Measurements from ENCODE around the gene CRNKL1.

The CRNKL1 gene

DNA sequence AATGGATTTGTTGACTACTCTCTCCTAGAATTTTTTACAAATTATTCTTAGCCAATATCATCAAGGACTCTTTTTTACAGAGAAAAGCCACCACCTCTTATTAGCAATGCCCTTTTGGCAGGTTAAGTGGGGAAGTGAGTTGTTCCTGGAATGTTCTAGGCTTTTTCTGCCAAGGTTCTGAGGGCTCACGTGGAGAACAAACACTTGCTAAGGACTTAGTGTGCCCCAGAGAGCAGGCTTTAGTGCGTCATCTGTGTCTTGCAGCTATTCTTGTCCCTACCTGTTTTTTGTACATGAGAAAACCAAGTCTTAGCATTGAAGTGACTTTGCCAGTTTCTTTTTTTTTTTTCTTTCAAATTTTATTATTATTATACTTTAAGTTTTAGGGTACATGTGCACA, 33.5 kb upstream of the CRNKL1 start:
- Histone ChIP-seq H3K18ac (ENCODE audit: low read length) (no peak overlapping the region), H3K4ac (ENCODE audit: low read depth, low read length) (no peak overlapping the region)
- no CpG with 5 or more reads among the region's 2 CpGs for WGBS (ENCODE audit: extremely low coverage, insufficient coverage, insufficient read length)

DNA sequence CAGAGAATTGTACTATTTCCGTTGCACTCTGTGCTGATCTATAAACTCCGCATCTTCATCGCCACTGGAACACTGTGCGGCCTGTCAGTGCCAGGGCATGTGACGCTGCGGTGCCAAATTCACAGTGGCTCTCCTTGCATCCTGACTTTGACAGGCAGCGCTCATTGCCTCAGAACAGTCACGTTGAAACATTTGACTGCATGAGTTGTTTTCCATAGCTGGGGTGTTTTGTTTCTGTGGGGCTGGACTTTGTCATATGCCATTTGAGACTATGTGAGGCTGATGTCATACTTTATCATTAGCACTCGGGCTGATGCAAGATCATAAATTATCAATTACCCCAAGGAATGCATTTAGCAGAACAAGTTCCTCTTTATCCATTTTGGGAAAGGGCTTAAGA, 32.8 kb upstream of the CRNKL1 start:
- H4K12ac ChIP-seq (ENCODE audit: low read depth, low read length) = no peak overlapping the region
- WGBS (ENCODE audit: extremely low coverage, insufficient coverage, insufficient read length) = no CpG with 5 or more reads among the region's 9 CpGs
- H2BK120ac ChIP-seq (ENCODE audit: insufficient read depth, low read length, poor library complexity) = no peak overlapping the region
- H3K79me1 ChIP-seq (ENCODE audit: low read length) = no peaks in the 10 kb centered on the region
- H2BK5ac ChIP-seq (ENCODE audit: low read depth, low read length, poor library complexity) = no peak overlapping the region
- H3K4me2 ChIP-seq (ENCODE audit: low read length) = no peak overlapping the region
- no peaks in the 10 kb centered on the region for H3K4me1 ChIP-seq (ENCODE audit: control insufficient read depth in 1 of 2, insufficient read depth in 2 of 2, low read length in 2 of 2)
- no peak overlapping the region for H2AK5ac ChIP-seq (ENCODE audit: low read length)
- no peak overlapping the region for H2BK12ac ChIP-seq (ENCODE audit: low read length)
- H3K27ac ChIP-seq (ENCODE audit: low read depth, low read length) = no peak overlapping the region
- no peaks in the 10 kb centered on the region for H3K9me3 ChIP-seq (ENCODE audit: insufficient read depth, low read depth, low read length)
- no peak overlapping the region for H3K9ac ChIP-seq (ENCODE audit: low read length)
- no peaks in the 10 kb centered on the region for H3K79me2 ChIP-seq (ENCODE audit: control insufficient read depth, insufficient read depth, low read length, poor library complexity)
- H2AFZ ChIP-seq (ENCODE audit: insufficient read depth, low read length, poor library complexity) = no peak overlapping the region
- H3K14ac ChIP-seq (ENCODE audit: low read length) = no peak overlapping the region
- no peak overlapping the region for H4K8ac ChIP-seq (ENCODE audit: low read depth, low read length)
- no peak overlapping the region for H3K23ac ChIP-seq (ENCODE audit: low read length)
- DNase-seq = no peak
- H3K36me3 ChIP-seq (ENCODE audit: control insufficient read depth in 1 of 2, insufficient read depth in 2 of 2, low read length in 2 of 2) = no peaks in the 10 kb centered on the region
- no peaks in the 10 kb centered on the region for H3K27me3 ChIP-seq (ENCODE audit: insufficient read depth, low read length)
- no peak overlapping the region for H4K91ac ChIP-seq (ENCODE audit: low read depth, low read length)
- no peak overlapping the region for H3K18ac ChIP-seq (ENCODE audit: low read length)
- H3K4me3 ChIP-seq (ENCODE audit: low read depth, low read length) = no peak overlapping the region
- H3K4ac ChIP-seq (ENCODE audit: low read depth, low read length) = no peak overlapping the region

More for the DNA sequence above, 33.5 kb upstream of the CRNKL1 start:
- no peak overlapping the region for H2BK12ac ChIP-seq (ENCODE audit: low read length)
- H3K9ac ChIP-seq (ENCODE audit: low read length) = no peak overlapping the region
- H4K91ac ChIP-seq (ENCODE audit: low read depth, low read length) = no peak overlapping the region
- no peaks in the 10 kb centered on the region for H3K79me1 ChIP-seq (ENCODE audit: low read length)
- no peak overlapping the region for H2AK5ac ChIP-seq (ENCODE audit: low read length)
- no peak for DNase-seq
- no peak overlapping the region for H4K8ac ChIP-seq (ENCODE audit: low read depth, low read length)
- no peak overlapping the region for H2AFZ ChIP-seq (ENCODE audit: insufficient read depth, low read length, poor library complexity)
- no peak overlapping the region for H3K14ac ChIP-seq (ENCODE audit: low read length)
- no peaks in the 10 kb centered on the region for H3K36me3 ChIP-seq (ENCODE audit: control insufficient read depth in 1 of 2, insufficient read depth in 2 of 2, low read length in 2 of 2)
- H3K9me3 ChIP-seq (ENCODE audit: insufficient read depth, low read depth, low read length) = no peaks in the 10 kb centered on the region
- no peak overlapping the region for H2BK120ac ChIP-seq (ENCODE audit: insufficient read depth, low read length, poor library complexity)
- no peak overlapping the region for H3K4me2 ChIP-seq (ENCODE audit: low read length)
- no peak overlapping the region for H3K23ac ChIP-seq (ENCODE audit: low read length)
- no peak overlapping the region for H3K27ac ChIP-seq (ENCODE audit: low read depth, low read length)
- no peak overlapping the region for H2BK5ac ChIP-seq (ENCODE audit: low read depth, low read length, poor library complexity)
- H3K4me1 ChIP-seq (ENCODE audit: control insufficient read depth in 1 of 2, insufficient read depth in 2 of 2, low read length in 2 of 2) = no peaks in the 10 kb centered on the region
- no peaks in the 10 kb centered on the region for H3K27me3 ChIP-seq (ENCODE audit: insufficient read depth, low read length)
- H3K4me3 ChIP-seq (ENCODE audit: low read depth, low read length) = no peak overlapping the region
- no peaks in the 10 kb centered on the region for H3K79me2 ChIP-seq (ENCODE audit: control insufficient read depth, insufficient read depth, low read length, poor library complexity)
- no peak overlapping the region for H4K12ac ChIP-seq (ENCODE audit: low read depth, low read length)

DNA sequence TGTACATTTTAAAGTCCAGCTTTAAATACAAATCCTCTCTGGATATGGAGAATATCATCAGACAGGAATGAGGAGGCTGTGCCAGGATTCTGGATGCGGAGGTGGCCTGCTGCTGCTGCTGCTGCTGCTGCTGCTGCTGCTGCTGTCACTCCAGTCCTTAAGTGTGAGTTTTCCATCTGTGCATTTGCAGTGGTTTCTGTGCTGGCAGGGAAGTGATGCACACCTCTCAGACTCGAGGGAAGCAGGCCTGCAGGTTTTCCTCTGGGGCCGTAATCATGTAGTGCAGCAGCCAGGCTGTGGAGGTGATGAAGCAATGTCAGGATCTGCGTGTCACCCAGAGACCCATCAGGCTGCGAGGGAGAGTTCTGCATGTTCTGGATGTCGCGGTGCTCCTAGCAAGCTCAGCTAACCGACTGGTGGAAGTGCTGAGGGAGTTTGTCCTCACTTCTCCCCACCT, 32.1 kb upstream of the CRNKL1 start:
- Histone ChIP-seq H3K4me1 (ENCODE audit: control insufficient read depth in 1 of 2, insufficient read depth in 2 of 2, low read length in 2 of 2) (no peaks in the 10 kb centered on the region), H3K23ac (ENCODE audit: low read length) (no peak overlapping the region), H4K8ac (ENCODE audit: low read depth, low read length) (no peak overlapping the region), H3K9ac (ENCODE audit: low read length) (no peak overlapping the region), H3K4me2 (ENCODE audit: low read length) (no peak overlapping the region), H3K27me3 (ENCODE audit: insufficient read depth, low read length) (no peaks in the 10 kb centered on the region), H2BK5ac (ENCODE audit: low read depth, low read length, poor library complexity) (no peak overlapping the region), H2AFZ (ENCODE audit: insufficient read depth, low read length, poor library complexity) (no peak overlapping the region), H3K14ac (ENCODE audit: low read length) (no peak overlapping the region), H3K79me1 (ENCODE audit: low read length) (no peaks in the 10 kb centered on the region), H3K18ac (ENCODE audit: low read length) (no peak overlapping the region), H2AK5ac (ENCODE audit: low read length) (no peak overlapping the region), H4K91ac (ENCODE audit: low read depth, low read length) (no peak overlapping the region), H3K36me3 (ENCODE audit: control insufficient read depth in 1 of 2, insufficient read depth in 2 of 2, low read length in 2 of 2) (no peaks in the 10 kb centered on the region), H3K79me2 (ENCODE audit: control insufficient read depth, insufficient read depth, low read length, poor library complexity) (no peaks in the 10 kb centered on the region), H3K27ac (ENCODE audit: low read depth, low read length) (no peak overlapping the region), H3K9me3 (ENCODE audit: insufficient read depth, low read depth, low read length) (no peaks in the 10 kb centered on the region), H4K12ac (ENCODE audit: low read depth, low read length) (no peak overlapping the region), H3K4me3 (ENCODE audit: low read depth, low read length) (no peak overlapping the region), H2BK120ac (ENCODE audit: insufficient read depth, low read length, poor library complexity) (no peak overlapping the region), H3K4ac (ENCODE audit: low read depth, low read length) (no peak overlapping the region), H2BK12ac (ENCODE audit: low read length) (no peak overlapping the region)
- no peak for DNase-seq
- no CpG with 5 or more reads among the region's 8 CpGs for WGBS (ENCODE audit: extremely low coverage, insufficient coverage, insufficient read length)

DNA sequence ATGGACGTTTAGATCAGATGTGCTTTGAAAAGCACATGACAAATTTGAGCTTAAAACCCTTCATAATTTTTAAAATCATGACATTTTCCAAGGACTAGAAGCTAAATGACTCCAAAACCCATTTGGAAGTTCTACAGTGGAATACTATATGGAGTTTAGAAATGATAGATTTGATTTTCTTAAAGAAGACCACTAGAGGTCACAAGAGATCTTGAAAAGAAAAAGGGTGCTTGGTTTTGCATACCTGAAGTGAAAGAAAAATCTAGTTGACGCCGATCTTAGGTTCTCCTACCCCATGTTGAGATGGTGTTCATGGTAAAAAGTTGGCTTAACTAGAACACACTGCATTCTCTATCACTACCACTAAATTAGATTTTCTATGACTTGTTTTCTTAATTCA, 31.5 kb upstream of the CRNKL1 start:
- peak in 1 of 2 donors; percentile 62 for DNase-seq
- no CpG with 5 or more reads among the region's 3 CpGs for WGBS (ENCODE audit: extremely low coverage, insufficient coverage, insufficient read length)
- H2AK5ac ChIP-seq (ENCODE audit: low read length) = no peak overlapping the region

More for the DNA sequence above, 31.5 kb upstream of the CRNKL1 start:
- no peak overlapping the region for H3K9ac ChIP-seq (ENCODE audit: low read length)
- no peak overlapping the region for H4K91ac ChIP-seq (ENCODE audit: low read depth, low read length)
- H3K79me2 ChIP-seq (ENCODE audit: control insufficient read depth, insufficient read depth, low read length, poor library complexity) = no peaks in the 10 kb centered on the region
- no peak overlapping the region for H3K18ac ChIP-seq (ENCODE audit: low read length)
- H2BK120ac ChIP-seq (ENCODE audit: insufficient read depth, low read length, poor library complexity) = no peak overlapping the region
- no peak overlapping the region for H3K27ac ChIP-seq (ENCODE audit: low read depth, low read length)
- H3K4me2 ChIP-seq (ENCODE audit: low read length) = no peak overlapping the region
- H3K9me3 ChIP-seq (ENCODE audit: insufficient read depth, low read depth, low read length) = no peaks in the 10 kb centered on the region
- H3K79me1 ChIP-seq (ENCODE audit: low read length) = no peaks in the 10 kb centered on the region
- H3K4me3 ChIP-seq (ENCODE audit: low read depth, low read length) = no peak overlapping the region
- H3K23ac ChIP-seq (ENCODE audit: low read length) = no peak overlapping the region
- no peak overlapping the region for H4K8ac ChIP-seq (ENCODE audit: low read depth, low read length)
- H4K12ac ChIP-seq (ENCODE audit: low read depth, low read length) = no peak overlapping the region
- H2BK12ac ChIP-seq (ENCODE audit: low read length) = no peak overlapping the region
- H3K14ac ChIP-seq (ENCODE audit: low read length) = no peak overlapping the region
- H2AFZ ChIP-seq (ENCODE audit: insufficient read depth, low read length, poor library complexity) = no peak overlapping the region
- no peak overlapping the region for H3K4ac ChIP-seq (ENCODE audit: low read depth, low read length)
- H3K36me3 ChIP-seq (ENCODE audit: control insufficient read depth in 1 of 2, insufficient read depth in 2 of 2, low read length in 2 of 2) = no peaks in the 10 kb centered on the region
- H2BK5ac ChIP-seq (ENCODE audit: low read depth, low read length, poor library complexity) = no peak overlapping the region
- H3K4me1 ChIP-seq (ENCODE audit: control insufficient read depth in 1 of 2, insufficient read depth in 2 of 2, low read length in 2 of 2) = no peaks in the 10 kb centered on the region
- no peaks in the 10 kb centered on the region for H3K27me3 ChIP-seq (ENCODE audit: insufficient read depth, low read length)
